Caco-2 (cell line): ENCODE results near the gene SFXN1. TPM values are rescaled to one million over a fixed set of nuclear protein-coding genes. Genes with fewer than 3 reads are reported as not detected.

Experiments
- BruUV-seq: library from RNA; stranded (reverse); fragments of 400-500 nt; replicated peaks from 2 replicates; lab custom pipeline; 2021; lab: Mats Ljungman, UMichigan
- CTCF ChIA-PET: fragments of 300-600 bp; sonication (Branson Sonifier 250); formaldehyde crosslinking; loops from one replicate; lab custom pipeline; 2022; ENCODE audit warnings: antibody characterized with exemption; lab: Charles Lee
- POLR2A ChIA-PET: fragments of 300-600 bp; sonication (Branson Sonifier 250); formaldehyde crosslinking; loops from one replicate; lab custom pipeline; 2022; ENCODE audit warnings: antibody characterized with exemption; lab: Charles Lee
- DNase-seq, 2 experiments: peaks; one replicate each; pipeline versions ENCODE4 v3.0.0 to v3.0.0-alpha.2; 2020 to 2022
- H3K27me3 ChIP-seq: replicated peaks from 2 replicates; pipeline ENCODE4 v1.6.0; 2011; ENCODE audit warnings: low read length; ENCODE audit not compliant: control insufficient read depth, insufficient read depth
- H3K36me3 ChIP-seq: 2 replicates; pipeline ENCODE4 v1.5.1; 2011; ENCODE audit warnings: low read length; ENCODE audit not compliant: control insufficient read depth, insufficient read depth
- H3K4me1 ChIP-seq: fragments of 250-450 bp; sonication (Bioruptor Pico); 2 replicates; pipeline ENCODE4 v1.5.1; 2020; ENCODE audit warnings: mild to moderate bottlenecking
- H3K4me3 ChIP-seq: 2 replicates; pipeline ENCODE4 v1.5.1; 2011; ENCODE audit warnings: low read depth, mild to moderate bottlenecking, control low read depth, low read length
- H3K9me3 ChIP-seq: fragments of 250-450 bp; sonication (Bioruptor Pico); 2 replicates; pipeline ENCODE4 v1.5.1; 2020; ENCODE audit warnings: mild to moderate bottlenecking, moderate library complexity
- H3K27ac Mint-ChIP-seq: one replicate; pipeline ENCODE4 v1.8.0; 2022; ENCODE audit warnings: mixed read lengths; ENCODE audit not compliant: unreplicated experiment
- H3K27me3 Mint-ChIP-seq: one replicate; pipeline ENCODE4 v1.8.0; 2022; ENCODE audit warnings: mixed read lengths; ENCODE audit not compliant: insufficient read depth, unreplicated experiment
- H3K36me3 Mint-ChIP-seq: one replicate; pipeline ENCODE4 v1.8.0; 2022; ENCODE audit warnings: mild to moderate bottlenecking, mixed read lengths; ENCODE audit not compliant: insufficient read depth, unreplicated experiment
- H3K4me1 Mint-ChIP-seq: one replicate; pipeline ENCODE4 v1.8.0; 2022; ENCODE audit warnings: low read depth, mixed read lengths; ENCODE audit not compliant: unreplicated experiment
- H3K4me3 Mint-ChIP-seq: one replicate; pipeline ENCODE4 v1.8.0; 2022; ENCODE audit warnings: mild to moderate bottlenecking, moderate library complexity, mixed read lengths; ENCODE audit not compliant: unreplicated experiment
- H3K9me3 Mint-ChIP-seq: one replicate; pipeline ENCODE4 v1.8.0; 2022; ENCODE audit warnings: mixed read lengths; ENCODE audit not compliant: unreplicated experiment
- CTCF ChIP-seq, 2 experiments: fragments of 200-600 bp in 1 of 2; IDR thresholded peaks; 1 replicate in 1 of 2; 2 replicates in 1 of 2; pipeline versions ENCODE4 v1.5.1 to v1.8.0; 2011 to 2022; ENCODE audit warnings: antibody characterized with exemption in 1 of 2, control low read depth in 1 of 2, inconsistent platforms in 1 of 2, low read depth in 1 of 2, low read length in 1 of 2, mild to moderate bottlenecking in 1 of 2, moderate library complexity in 1 of 2; ENCODE audit not compliant: insufficient read depth in 1 of 2, severe bottlenecking in 1 of 2, unreplicated experiment in 1 of 2
- intact Hi-C: fragments of 100-400 bp; cut with micrococcal nuclease; formaldehyde crosslinking; loops from one replicate; pipeline ENCODE4 v1.10.0; 2022; ENCODE audit not compliant: unreplicated experiment
- total RNA-seq: library from RNA; stranded (reverse); gene quantifications from 2 replicates; pipeline ENCODE4 v1.2.3, GENCODE V29; 2022

SFXN1 gene
- total RNA-seq, 1 experiment from 2014 or later: 104 TPM

- Mint-ChIP-seq H3K27ac (peak overlapping the region; percentile 29), H3K9me3 (no peaks in the 10 kb centered on the region), H3K4me1 (peaks cover 11% of the 10 kb centered on the region), H3K36me3 (peaks cover 73% of the 10 kb centered on the region), H3K4me3 (no peak overlapping the region), H3K27me3 (no peaks in the 10 kb centered on the region)
- ChIA-PET POLR2A (no interaction called here), CTCF (no interaction called here)
- Histone ChIP-seq H3K4me1 (no peaks in the 10 kb centered on the region), H3K9me3 (no peaks in the 10 kb centered on the region), H3K4me3 (no peak overlapping the region), H3K27me3 (no peaks in the 10 kb centered on the region), H3K36me3 (peaks cover 2% of the 10 kb centered on the region; the same call in 1 of the 2 replicates)
- no peak for TF ChIP-seq CTCF (IDR thresholded peaks at IDR 0.05; ENCODE audit: insufficient read depth in 1 of 2, low read depth in 1 of 2, low read length in 1 of 2, severe bottlenecking in 1 of 2, unreplicated experiment in 1 of 2)
- intact Hi-C loops: no loop called here
- DNase-seq: no peak
- BruUV-seq: no TSS peak
Observed at GRCh38 chr5:175493260-175493659, 14.9 kb downstream of the SFXN1 start.

- Mint-ChIP-seq H3K36me3 (peaks cover 75% of the 10 kb centered on the region), H3K27me3 (no peaks in the 10 kb centered on the region), H3K4me1 (peaks cover 11% of the 10 kb centered on the region), H3K27ac (peak overlapping the region; percentile 29), H3K9me3 (no peaks in the 10 kb centered on the region), H3K4me3 (no peak overlapping the region)
- H3K4me3 ChIP-seq: no peak overlapping the region
- intact Hi-C loops: no loop called here
- BruUV-seq: TSS peak; percentile 13
- no peak for TF ChIP-seq CTCF (IDR thresholded peaks at IDR 0.05; ENCODE audit: insufficient read depth in 1 of 2, low read depth in 1 of 2, low read length in 1 of 2, severe bottlenecking in 1 of 2, unreplicated experiment in 1 of 2)
- H3K36me3 ChIP-seq: peaks cover 2% of the 10 kb centered on the region; the same call in 1 of the 2 replicates
- H3K27me3 ChIP-seq: no peaks in the 10 kb centered on the region
- ChIA-PET POLR2A (no interaction called here), CTCF (no interaction called here)
- no peaks in the 10 kb centered on the region for H3K9me3 ChIP-seq
- no peak for DNase-seq
- H3K4me1 ChIP-seq: no peaks in the 10 kb centered on the region
Observed at GRCh38 chr5:175493726-175494125, 15.4 kb downstream of the SFXN1 start.

GRCh38 chr5:175494264-175495183 is 16.2 kb downstream of the SFXN1 start:
- intact Hi-C loops: no loop called here
- peaks cover 79% of the 10 kb centered on the region for H3K36me3 Mint-ChIP-seq
- POLR2A ChIA-PET: no interaction called here
- TF ChIP-seq CTCF (IDR thresholded peaks at IDR 0.05; ENCODE audit: insufficient read depth in 1 of 2, low read depth in 1 of 2, low read length in 1 of 2, severe bottlenecking in 1 of 2, unreplicated experiment in 1 of 2): no peak
- H3K9me3 Mint-ChIP-seq: no peaks in the 10 kb centered on the region
- Histone ChIP-seq H3K36me3 (peaks cover 2% of the 10 kb centered on the region; the same call in 1 of the 2 replicates), H3K9me3 (no peaks in the 10 kb centered on the region), H3K4me1 (no peaks in the 10 kb centered on the region), H3K4me3 (no peak overlapping the region), H3K27me3 (no peaks in the 10 kb centered on the region)
- H3K27ac Mint-ChIP-seq: no peak overlapping the region
- H3K4me1 Mint-ChIP-seq: peaks cover 11% of the 10 kb centered on the region
- no TSS peak for BruUV-seq
- H3K4me3 Mint-ChIP-seq: no peak overlapping the region
- DNase-seq: no peak
- no peaks in the 10 kb centered on the region for H3K27me3 Mint-ChIP-seq
- CTCF ChIA-PET: no interaction called here
